Measurements from ENCODE around the gene MEIOSIN.

Gene MEIOSIN

DNA sequence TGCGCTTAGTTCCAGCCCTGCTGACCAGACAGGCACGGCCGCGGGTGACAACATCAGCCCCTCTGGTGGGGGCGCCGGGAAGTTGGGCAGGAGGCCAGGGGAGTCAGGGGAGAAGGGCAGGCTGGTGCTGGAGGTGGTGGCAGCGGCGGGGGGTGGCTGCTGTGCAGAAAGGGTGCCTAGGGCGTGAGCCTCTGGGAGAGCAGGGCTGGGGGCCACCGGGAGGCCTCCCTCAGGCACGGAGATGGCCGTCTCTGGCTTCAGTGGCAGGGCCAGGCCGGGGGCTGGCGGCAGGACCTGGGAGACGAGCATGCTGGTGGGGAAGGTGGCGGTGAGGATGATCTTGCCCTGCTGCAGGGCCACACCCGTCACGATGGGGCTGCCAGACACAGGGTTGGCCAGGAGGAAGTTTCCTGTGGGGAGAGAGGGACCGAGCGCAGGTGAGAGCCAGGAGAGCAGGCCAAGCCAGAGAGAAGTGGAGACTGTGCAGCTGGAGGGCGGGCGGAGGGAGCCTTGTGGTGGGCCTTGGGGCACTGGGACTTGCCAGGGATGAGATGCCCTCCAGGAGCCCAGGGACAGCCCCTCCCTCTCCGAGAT, 32.6 kb downstream of the MEIOSIN start:
- DNase-seq: no peak
- TF ChIP-seq GATA1 (IDR thresholded peaks at IDR 0.05; ENCODE audit: low read depth, low read length) (no peak), POLR2A (IDR thresholded peaks at IDR 0.05; ENCODE audit: low read length) (no peak)

DNA sequence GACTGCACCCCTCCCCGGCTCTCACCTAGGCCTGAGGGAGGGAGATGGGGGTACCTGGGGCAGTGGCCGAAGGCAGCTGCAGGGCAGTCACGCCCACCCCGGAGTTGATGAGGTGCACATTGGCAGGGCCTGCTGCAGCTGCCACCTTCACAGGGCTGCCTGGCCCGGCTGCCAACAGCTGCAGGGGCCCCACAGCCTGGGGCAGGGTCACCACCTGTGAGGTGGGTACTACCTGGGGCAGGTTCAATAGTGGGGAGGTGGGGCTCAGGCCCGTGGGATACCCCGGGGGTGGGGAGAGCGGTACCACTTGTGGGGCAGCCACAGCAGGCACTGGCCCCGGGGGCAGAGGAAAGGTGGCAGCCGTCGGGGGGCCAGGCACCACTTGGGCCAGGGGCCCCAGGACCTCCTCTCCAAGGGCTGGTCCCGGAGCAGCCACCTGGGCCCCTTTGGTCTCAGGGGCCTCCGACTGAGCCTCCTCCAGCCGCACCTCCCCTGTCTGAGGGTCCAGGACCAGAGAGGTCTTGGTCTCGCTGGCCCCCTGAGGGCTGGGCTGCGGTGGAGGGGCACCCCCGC, 33.1 kb downstream of the MEIOSIN start:
- no peak for DNase-seq
- TF ChIP-seq POLR2A (IDR thresholded peaks at IDR 0.05; ENCODE audit: low read length) (no peak), GATA1 (IDR thresholded peaks at IDR 0.05; ENCODE audit: low read depth, low read length) (no peak)

DNA sequence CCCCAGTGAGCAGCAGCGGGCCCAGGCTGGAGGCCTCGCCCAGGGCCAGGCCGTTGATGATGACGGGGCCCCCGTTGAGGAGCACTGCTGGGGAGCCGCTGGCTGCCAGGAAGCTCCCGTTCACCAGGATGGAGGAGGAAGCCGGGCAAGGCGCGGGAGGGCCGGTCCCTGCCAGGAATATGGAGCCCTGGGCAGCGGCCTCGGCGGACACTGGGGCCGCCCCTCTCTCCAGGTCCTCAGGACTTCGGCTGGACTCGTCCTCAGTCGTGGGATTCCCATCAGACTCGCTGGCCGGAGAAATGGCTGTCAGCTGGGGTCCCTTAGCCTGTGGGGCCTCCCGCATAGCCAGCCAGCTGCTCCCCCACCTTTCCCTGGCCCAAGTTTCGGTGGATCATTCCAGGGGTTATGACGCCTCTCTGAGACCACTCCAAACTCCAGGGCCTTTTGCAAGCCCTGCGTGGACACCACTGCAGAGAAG, 33.7 kb downstream of the MEIOSIN start:
- DNase-seq: no peak
- no peak for TF ChIP-seq GATA1 (IDR thresholded peaks at IDR 0.05; ENCODE audit: low read depth, low read length)
- no peak for TF ChIP-seq POLR2A (IDR thresholded peaks at IDR 0.05; ENCODE audit: low read length)

DNA sequence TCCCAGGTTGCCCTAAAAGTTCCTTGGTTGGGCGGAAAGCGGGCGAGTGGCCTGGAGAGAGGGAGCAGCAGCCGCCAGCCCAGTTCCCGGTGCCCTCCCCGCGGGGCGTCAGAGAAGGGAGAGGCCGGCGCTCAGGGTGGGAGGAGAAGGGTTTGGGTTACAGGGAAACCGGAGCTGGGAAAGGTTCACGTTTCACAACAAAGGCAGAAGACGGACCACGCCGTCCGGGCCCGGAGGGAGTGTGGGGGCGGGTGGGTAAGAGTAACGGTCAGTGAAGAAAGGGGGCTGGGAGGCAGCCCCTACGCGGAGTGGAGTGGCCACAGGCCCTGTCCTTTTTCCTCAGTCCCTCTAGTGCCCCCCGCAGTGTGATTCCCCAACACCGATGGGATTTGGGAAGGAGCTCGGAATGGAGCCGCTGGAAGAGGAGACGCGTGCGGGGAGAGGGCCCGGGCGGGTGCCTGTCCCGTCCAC, 34.2 kb downstream of the MEIOSIN start:
- no peak for DNase-seq
- no peak for TF ChIP-seq POLR2A (IDR thresholded peaks at IDR 0.05; ENCODE audit: low read length)
- TF ChIP-seq GATA1 (IDR thresholded peaks at IDR 0.05; ENCODE audit: low read depth, low read length): no peak

DNA sequence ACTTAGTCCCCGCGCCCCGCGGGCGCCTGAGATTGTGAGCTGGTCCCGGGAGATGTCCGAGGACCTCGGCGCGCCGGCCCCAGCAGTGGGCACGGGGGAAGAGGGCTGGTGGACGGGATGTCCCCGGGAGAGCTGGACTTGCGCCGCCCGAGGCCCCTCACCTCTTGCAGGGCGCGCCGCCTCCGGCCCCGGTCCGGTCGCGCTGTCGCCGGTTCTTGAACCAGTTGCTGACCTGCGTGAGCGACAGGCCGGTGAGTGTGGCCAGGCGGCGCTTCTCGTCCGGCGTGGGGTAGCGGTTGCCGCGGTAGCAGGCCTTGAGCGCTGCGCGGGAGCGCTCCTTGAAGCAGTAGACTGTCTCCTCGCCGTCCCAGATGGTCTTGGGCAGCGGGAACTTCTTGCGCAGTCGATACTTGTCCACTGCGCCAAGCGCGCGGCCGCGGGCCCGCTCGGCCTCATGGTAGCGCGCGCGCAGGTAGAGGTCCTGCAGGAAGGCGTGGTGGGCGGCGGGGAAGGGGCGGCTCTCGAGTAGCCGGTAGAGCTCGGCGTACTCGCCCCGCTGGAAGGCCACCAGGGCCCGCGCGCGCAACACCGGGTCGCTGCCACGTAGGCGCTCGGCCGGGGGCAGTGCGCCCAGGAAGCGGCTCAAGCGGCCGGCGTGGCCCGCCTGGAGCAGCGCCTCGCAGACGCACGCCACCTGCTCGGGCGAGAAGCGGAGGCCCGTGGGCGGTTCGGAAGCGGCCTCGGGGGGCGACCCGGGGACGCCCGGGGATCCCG, 34.8 kb downstream of the MEIOSIN start:
- peak; percentile 66 to 70 for DNase-seq

DNA sequence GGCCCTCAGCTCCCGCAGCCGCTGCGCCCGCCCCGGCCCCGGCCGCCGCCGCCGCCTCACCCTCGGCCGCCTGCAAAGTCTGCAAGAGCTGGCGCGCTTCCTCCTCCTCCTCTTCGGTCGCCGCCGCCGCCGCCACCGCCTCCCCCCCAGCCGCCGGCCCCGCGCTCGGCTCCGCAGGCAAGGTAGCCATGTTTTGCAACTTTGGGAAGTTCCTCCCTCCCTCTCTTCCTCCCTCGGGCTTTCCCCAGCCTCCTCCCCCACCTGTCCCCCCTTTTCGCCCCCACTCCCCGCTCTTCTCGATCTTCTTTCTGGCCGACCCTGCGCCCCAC, 35.4 kb downstream of the MEIOSIN start:
- DNase-seq: peak; percentile 70 to 72
- TF ChIP-seq POLR2A (IDR thresholded peaks at IDR 0.05; ENCODE audit: low read length): no peak

More for the DNA sequence above, 34.8 kb downstream of the MEIOSIN start:
- no peak for TF ChIP-seq GATA1 (IDR thresholded peaks at IDR 0.05; ENCODE audit: low read depth, low read length)
- no peak for TF ChIP-seq POLR2A (IDR thresholded peaks at IDR 0.05; ENCODE audit: low read length)

DNA sequence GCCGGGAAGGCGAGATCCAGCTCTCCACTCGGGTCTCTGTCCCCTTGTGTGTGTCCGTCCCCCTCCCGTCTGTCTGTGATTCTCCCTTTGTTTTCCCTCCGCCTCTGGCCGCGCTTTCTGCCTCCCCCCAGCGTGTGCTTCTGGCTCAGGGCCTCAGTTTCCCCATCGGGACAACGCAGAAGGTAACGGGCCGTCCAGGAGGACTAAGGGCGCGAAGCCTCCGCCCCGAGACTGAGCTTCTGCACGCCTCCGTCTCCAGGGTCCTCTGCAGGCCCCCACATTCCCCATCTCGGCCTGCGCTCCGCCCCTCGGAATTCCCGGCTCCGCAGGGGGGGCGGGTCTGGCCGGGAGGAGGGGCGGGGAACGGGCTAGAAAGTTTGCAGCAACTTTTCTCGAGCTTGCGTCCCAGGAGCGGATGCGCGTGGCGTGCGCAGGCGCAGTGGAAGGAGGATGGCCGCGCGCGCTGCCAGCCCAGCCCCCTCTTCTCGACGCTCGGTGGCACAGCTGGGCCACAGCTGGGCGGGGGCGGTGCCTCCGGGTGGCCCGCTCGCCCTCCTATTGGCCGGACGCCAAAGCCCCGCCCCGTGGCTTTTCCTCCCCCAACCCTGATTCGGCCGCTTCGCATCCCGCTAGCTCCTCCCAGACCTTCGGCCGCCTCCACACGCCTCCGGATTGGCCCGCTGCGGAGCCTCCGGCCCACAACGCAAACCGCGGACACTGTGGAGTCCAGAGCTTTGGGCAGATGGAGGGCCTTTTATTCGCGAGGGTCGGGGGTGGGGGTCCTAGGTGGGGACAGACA, 35.9 kb downstream of the MEIOSIN start, which contains the start of gene SIX5:
Gene SIX5, minus strand, starts transcription at position 269 of the 799 bp plus-strand sequence. CDS start 408 bp downstream, outside the sequence.
- DNase-seq: peak; percentile 98 to 99
- TF ChIP-seq GATA1 (IDR thresholded peaks at IDR 0.05; ENCODE audit: low read depth, low read length) (no peak), POLR2A (IDR thresholded peaks at IDR 0.05; ENCODE audit: low read length) (peak; percentile 42)

DNA sequence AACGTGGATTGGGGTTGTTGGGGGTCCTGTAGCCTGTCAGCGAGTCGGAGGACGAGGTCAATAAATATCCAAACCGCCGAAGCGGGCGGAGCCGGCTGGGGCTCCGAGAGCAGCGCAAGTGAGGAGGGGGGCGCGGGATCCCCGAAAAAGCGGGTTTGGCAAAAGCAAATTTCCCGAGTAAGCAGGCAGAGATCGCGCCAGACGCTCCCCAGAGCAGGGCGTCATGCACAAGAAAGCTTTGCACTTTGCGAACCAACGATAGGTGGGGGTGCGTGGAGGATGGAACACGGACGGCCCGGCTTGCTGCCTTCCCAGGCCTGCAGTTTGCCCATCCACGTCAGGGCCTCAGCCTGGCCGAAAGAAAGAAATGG, 36.6 kb downstream of the MEIOSIN start:
- TF ChIP-seq POLR2A (IDR thresholded peaks at IDR 0.05; ENCODE audit: low read length): no peak
- TF ChIP-seq GATA1 (IDR thresholded peaks at IDR 0.05; ENCODE audit: low read depth, low read length): no peak
- peak; percentile 81 to 84 for DNase-seq

DNA sequence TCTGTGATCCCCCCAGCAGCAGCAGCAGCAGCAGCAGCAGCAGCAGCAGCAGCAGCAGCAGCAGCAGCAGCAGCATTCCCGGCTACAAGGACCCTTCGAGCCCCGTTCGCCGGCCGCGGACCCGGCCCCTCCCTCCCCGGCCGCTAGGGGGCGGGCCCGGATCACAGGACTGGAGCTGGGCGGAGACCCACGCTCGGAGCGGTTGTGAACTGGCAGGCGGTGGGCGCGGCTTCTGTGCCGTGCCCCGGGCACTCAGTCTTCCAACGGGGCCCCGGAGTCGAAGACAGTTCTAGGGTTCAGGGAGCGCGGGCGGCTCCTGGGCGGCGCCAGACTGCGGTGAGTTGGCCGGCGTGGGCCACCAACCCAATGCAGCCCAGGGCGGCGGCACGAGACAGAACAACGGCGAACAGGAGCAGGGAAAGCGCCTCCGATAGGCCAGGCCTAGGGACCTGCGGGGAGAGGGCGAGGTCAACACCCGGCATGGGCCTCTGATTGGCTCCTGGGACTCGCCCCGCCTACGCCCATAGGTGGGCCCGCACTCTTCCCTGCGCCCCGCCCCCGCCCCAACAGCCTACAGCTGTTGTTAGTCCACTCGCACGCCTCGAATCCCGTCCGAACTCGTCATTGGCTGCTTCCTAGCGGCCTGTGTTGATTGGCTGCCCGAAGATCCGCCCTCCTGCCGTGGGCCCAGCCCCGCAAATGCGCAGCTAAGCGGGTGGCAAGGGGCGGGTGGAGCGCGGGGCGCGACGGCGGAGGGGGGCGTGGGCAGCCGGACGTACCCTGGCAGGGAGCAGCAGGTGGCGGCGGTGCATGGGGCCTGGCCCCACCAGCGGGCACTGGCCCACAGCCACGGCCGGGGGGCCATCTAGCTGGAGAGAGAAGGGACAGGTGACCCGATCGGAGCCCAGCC, 37.2 kb downstream of the MEIOSIN start:
- peak; percentile 97 to 98 for DNase-seq
- TF ChIP-seq GATA1 (IDR thresholded peaks at IDR 0.05; ENCODE audit: low read depth, low read length) (no peak), POLR2A (IDR thresholded peaks at IDR 0.05; ENCODE audit: low read length) (peak; percentile 63)

DNA sequence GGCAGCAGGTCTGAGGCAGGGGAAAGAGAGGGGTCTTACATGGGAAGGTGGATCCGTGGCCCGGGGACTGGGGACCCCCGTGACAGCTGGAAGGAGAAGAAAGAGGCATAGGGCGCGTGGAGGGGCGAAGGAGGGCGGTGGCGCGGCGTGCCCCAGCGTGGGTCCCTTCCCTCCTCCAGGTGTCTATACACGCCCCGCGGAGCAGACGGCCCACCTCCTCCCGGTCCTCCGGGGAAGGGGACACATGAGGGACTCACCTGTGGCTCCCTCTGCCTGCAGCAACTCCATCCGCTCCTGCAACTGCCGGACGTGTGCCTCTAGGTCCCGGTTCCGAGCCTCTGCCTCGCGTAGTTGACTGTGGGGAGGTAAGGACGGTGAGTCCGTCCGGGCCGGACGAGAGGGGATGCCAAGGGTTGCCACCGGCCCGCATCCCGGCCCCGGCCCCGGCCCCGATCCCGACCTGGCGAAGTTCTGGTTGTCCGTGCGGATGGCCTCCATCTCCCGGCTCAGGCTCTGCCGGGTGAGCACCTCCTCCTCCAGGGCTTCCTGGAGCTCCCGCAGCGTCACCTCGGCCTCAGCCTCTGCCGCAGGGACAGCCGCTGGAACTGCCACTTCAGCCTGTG, 38.2 kb downstream of the MEIOSIN start:
- DNase-seq: no peak
- no peak for TF ChIP-seq GATA1 (IDR thresholded peaks at IDR 0.05; ENCODE audit: low read depth, low read length)
- TF ChIP-seq POLR2A (IDR thresholded peaks at IDR 0.05; ENCODE audit: low read length): no peak

DNA sequence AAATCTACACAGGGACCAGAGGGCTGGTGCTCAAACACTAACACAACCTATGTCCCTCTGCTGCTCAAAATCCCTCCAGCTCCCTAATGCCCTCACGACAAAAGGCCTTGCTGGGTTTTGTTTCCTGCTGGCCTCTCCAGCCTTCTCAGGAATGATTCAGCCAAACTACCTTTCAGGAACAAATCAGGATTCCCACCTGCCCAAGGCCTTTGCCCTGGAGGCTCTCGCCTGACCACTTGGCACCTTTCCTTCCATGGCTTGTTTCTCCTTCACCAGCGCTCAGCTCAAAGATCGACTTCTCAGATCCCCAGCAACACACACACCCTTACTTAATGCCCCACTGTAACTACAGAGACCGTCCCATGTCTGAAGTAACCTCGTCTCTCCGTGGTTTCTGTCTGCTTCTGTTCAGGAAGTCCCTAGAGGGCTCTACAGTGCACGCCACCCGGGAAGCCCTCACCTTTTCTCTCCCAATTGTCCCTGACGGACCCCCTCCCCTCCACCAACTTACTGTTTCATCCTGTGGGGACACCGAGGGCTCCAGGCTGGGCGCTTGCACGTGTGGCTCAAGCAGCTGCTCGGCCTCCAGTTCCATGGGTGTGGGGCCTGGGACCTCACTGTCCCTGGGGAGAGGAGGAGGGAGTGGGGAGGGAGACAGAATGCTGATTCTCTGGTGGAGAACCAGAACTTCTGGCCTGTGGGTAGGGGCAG, 39.0 kb downstream of the MEIOSIN start:
- TF ChIP-seq GATA1 (IDR thresholded peaks at IDR 0.05; ENCODE audit: low read depth, low read length) (no peak), POLR2A (IDR thresholded peaks at IDR 0.05; ENCODE audit: low read length) (no peak)
- no peak for DNase-seq

DNA sequence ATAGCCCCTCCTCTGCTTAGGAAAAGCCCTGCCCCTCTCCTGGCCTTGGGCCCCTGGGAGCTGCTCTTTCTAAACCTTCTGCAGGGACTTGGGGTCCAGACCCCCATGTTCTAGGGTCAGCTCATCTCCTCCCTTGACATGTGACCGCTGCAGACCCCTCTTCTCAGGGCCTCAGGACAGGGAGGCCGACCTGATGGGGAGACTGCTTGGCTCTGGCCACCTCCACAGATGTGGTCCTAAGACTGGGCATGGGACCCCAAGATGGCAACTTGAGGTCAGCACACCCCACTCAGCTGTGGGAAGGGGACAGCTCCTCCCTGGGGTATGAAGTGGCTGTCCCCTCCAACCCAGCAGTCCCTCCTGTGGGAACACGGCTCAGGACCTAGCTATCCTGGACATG, 39.7 kb downstream of the MEIOSIN start:
- no peak for TF ChIP-seq GATA1 (IDR thresholded peaks at IDR 0.05; ENCODE audit: low read depth, low read length)
- no peak for TF ChIP-seq POLR2A (IDR thresholded peaks at IDR 0.05; ENCODE audit: low read length)
- no peak for DNase-seq
